ENCODE data around the gene AKR1C8. TPM values are rescaled to one million over a fixed set of nuclear protein-coding genes. Genes with fewer than 3 reads are reported as not detected.

AKR1C8 gene
- total and polyA plus RNA-seq, 2 of the 13 experiments (the other 11 are each of a cell fraction or from before 2014, with no cell fraction given): 0.12 TPM; not detected in 1

DNA sequence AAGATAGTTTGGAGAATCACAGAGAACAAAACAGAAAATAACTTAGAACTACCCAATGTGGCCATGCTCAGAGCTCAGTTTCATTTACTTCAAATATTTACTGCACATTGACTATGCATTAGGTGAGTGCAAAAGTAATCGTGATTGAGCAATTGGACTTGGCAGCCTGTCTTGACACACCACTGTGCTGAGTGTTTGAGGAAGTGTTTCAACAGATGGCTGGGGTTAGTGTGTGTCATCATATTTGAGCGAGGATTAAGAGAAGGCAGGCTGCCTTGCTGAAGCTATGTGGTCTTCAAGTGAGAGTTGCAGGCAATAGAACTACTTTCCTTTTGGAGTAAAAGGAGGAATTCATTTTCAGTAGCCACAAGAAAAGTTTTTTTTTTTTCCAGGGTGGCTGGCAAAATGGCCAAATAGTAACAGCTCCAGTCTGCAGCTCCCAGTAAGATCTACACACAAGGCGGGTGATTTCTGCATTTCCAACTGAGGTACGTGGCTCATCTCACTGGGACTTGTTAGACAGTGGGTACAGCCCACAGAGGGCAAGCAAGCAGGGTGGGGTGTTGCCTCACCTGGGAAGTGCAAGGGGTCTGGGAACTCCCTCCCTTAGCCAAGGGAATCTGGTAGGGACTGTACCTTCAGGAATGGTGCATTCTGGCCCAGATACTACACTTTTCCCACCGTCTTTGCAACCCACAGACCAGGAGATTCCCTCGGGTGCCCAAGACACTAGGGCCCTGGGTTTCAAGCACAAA is 49.3 kb upstream of the AKR1C8 start (continued):
- no peak; the same call in 1 of the 2 replicates for TF ChIP-seq ZNF605 (CRISPR knock-in tag; IDR thresholded peaks at IDR 0.05)
- no peak for TF ChIP-seq NFKB2 (CRISPR knock-in tag; IDR thresholded peaks at IDR 0.05; ENCODE audit: borderline replicate concordance)
- no peak for TF ChIP-seq FOXJ3 (CRISPR knock-in tag; IDR thresholded peaks at IDR 0.05; ENCODE audit: borderline replicate concordance)
- no peak for TF ChIP-seq ZNF569 (CRISPR knock-in tag; IDR thresholded peaks at IDR 0.05; ENCODE audit: borderline replicate concordance)
- TF ChIP-seq, protein P1, sequence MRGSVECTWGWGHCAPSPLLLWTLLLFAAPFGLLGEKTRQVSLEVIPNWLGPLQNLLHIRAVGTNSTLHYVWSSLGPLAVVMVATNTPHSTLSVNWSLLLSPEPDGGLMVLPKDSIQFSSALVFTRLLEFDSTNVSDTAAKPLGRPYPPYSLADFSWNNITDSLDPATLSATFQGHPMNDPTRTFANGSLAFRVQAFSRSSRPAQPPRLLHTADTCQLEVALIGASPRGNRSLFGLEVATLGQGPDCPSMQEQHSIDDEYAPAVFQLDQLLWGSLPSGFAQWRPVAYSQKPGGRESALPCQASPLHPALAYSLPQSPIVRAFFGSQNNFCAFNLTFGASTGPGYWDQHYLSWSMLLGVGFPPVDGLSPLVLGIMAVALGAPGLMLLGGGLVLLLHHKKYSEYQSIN (CRISPR knock-in tag; IDR thresholded peaks at IDR 0.05; ENCODE audit: borderline replicate concordance): no peak
- 0 out of 2 replicates have a peak, but pooled peaks have one; percentile 35 for TF ChIP-seq ZNF136 (CRISPR knock-in tag; IDR thresholded peaks at IDR 0.05; ENCODE audit: low read depth)
- TF ChIP-seq RFXAP (CRISPR knock-in tag; IDR thresholded peaks at IDR 0.05; ENCODE audit: borderline replicate concordance): no peak; the same call in 1 of the 2 replicates
- TF ChIP-seq, protein P2, sequence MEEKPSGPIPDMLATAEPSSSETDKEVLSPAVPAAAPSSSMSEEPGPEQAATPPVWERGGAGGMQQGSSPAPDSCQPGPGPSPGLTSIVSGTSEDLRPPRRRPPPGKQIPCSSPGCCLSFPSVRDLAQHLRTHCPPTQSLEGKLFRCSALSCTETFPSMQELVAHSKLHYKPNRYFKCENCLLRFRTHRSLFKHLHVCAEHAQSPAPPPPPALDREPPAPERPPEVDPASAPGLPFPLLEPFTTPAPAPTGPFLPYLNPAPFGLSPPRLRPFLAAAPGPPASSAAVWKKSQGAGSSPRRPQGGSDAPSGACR (CRISPR knock-in tag; IDR thresholded peaks at IDR 0.05): no peak
- TF ChIP-seq SP4 (CRISPR knock-in tag; IDR thresholded peaks at IDR 0.05): no peak
- TF ChIP-seq ZNF644 (CRISPR knock-in tag; IDR thresholded peaks at IDR 0.05; ENCODE audit: low read depth): peak; percentile 94
- no peak for TF ChIP-seq ZNF282 (IDR thresholded peaks at IDR 0.05; ENCODE audit: partially characterized antibody)
- no peak for TF ChIP-seq SSRP1 (CRISPR knock-in tag; IDR thresholded peaks at IDR 0.05)
- TF ChIP-seq, protein P3, sequence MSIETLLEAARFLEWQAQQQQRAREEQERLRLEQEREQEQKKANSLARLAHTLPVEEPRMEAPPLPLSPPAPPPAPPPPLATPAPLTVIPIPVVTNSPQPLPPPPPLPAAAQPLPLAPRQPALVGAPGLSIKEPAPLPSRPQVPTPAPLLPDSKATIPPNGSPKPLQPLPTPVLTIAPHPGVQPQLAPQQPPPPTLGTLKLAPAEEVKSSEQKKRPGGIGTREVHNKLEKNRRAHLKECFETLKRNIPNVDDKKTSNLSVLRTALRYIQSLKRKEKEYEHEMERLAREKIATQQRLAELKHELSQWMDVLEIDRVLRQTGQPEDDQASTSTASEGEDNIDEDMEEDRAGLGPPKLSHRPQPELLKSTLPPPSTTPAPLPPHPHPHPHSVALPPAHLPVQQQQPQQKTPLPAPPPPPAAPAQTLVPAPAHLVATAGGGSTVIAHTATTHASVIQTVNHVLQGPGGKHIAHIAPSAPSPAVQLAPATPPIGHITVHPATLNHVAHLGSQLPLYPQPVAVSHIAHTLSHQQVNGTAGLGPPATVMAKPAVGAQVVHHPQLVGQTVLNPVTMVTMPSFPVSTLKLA (IDR thresholded peaks at IDR 0.05): no peak
- TF ChIP-seq NBN (conservative IDR thresholded peaks at IDR 0.05): no peak
- TF ChIP-seq CENPX (CRISPR knock-in tag; IDR thresholded peaks at IDR 0.05): no peak
- no peak for TF ChIP-seq ZNF44 (CRISPR knock-in tag; IDR thresholded peaks at IDR 0.05)
- TF ChIP-seq ZNF546 (CRISPR knock-in tag; conservative IDR thresholded peaks at IDR 0.05): no peak
- no peak for TF ChIP-seq PHB2 (IDR thresholded peaks at IDR 0.05; ENCODE audit: partially characterized antibody)
- TF ChIP-seq ZNF564 (CRISPR knock-in tag; IDR thresholded peaks at IDR 0.05): no peak
- TF ChIP-seq, protein P4, sequence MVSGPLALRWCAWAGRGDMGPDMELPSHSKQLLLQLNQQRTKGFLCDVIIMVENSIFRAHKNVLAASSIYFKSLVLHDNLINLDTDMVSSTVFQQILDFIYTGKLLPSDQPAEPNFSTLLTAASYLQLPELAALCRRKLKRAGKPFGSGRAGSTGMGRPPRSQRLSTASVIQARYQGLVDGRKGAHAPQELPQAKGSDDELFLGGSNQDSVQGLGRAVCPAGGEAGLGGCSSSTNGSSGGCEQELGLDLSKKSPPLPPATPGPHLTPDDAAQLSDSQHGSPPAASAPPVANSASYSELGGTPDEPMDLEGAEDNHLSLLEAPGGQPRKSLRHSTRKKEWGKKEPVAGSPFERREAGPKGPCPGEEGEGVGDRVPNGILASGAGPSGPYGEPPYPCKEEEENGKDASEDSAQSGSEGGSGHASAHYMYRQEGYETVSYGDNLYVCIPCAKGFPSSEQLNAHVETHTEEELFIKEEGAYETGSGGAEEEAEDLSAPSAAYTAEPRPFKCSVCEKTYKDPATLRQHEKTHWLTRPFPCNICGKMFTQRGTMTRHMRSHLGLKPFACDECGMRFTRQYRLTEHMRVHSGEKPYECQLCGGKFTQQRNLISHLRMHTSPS (CRISPR knock-in tag; IDR thresholded peaks at IDR 0.05; ENCODE audit: low read depth): no peak
- no peak for TF ChIP-seq ZNF761 (CRISPR knock-in tag; conservative IDR thresholded peaks at IDR 0.05)
- no peak for TF ChIP-seq BHLHE40 (IDR thresholded peaks at IDR 0.05; ENCODE audit: low read length)
- no peak for TF ChIP-seq SMARCE1 (IDR thresholded peaks at IDR 0.05; ENCODE audit: borderline replicate concordance)
- TF ChIP-seq ZNF615 (CRISPR knock-in tag; IDR thresholded peaks at IDR 0.05; ENCODE audit: borderline replicate concordance): no peak
- no peak for TF ChIP-seq ZNF768 (CRISPR knock-in tag; IDR thresholded peaks at IDR 0.05)
- TF ChIP-seq, protein P5, sequence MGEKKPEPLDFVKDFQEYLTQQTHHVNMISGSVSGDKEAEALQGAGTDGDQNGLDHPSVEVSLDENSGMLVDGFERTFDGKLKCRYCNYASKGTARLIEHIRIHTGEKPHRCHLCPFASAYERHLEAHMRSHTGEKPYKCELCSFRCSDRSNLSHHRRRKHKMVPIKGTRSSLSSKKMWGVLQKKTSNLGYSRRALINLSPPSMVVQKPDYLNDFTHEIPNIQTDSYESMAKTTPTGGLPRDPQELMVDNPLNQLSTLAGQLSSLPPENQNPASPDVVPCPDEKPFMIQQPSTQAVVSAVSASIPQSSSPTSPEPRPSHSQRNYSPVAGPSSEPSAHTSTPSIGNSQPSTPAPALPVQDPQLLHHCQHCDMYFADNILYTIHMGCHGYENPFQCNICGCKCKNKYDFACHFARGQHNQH (CRISPR knock-in tag; IDR thresholded peaks at IDR 0.05): peak; percentile 82

All from HepG2 (cell line).